Measurements from ENCODE around the gene TMEM184A.

Gene TMEM184A

DNA sequence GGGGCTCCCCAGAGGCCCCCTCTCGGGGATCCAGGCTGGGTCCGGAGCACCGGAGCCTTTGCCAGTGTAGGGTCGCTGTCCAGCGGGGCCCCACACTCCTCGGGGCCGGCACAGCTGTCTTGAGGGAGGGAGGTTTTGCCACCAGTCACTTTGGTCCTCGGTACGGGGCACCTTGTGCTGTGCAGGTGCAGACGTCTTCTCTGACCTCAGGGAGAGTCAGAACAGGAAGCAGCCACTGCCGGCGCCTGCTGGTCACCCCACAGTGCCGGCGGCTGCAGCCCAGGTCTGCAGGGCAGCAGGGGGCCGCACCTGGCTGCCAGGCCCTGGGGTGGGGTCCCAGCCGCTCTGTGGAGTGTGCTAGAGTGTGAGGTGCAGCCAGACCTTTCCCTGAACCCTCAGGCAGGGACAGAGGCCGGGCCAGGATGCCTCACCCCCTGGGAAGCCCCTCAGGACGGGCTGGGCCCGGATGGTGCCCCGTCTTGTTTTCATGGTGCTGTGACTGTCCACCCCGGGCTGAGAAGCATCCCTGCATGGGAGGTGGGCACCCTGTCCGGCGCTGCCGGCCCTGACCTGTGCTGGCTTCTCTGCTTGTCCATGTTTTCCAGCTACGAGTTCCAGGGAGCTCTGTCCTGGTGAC lies 17.3 kb downstream of the TMEM184A start:
- no peak for DNase-seq

DNA sequence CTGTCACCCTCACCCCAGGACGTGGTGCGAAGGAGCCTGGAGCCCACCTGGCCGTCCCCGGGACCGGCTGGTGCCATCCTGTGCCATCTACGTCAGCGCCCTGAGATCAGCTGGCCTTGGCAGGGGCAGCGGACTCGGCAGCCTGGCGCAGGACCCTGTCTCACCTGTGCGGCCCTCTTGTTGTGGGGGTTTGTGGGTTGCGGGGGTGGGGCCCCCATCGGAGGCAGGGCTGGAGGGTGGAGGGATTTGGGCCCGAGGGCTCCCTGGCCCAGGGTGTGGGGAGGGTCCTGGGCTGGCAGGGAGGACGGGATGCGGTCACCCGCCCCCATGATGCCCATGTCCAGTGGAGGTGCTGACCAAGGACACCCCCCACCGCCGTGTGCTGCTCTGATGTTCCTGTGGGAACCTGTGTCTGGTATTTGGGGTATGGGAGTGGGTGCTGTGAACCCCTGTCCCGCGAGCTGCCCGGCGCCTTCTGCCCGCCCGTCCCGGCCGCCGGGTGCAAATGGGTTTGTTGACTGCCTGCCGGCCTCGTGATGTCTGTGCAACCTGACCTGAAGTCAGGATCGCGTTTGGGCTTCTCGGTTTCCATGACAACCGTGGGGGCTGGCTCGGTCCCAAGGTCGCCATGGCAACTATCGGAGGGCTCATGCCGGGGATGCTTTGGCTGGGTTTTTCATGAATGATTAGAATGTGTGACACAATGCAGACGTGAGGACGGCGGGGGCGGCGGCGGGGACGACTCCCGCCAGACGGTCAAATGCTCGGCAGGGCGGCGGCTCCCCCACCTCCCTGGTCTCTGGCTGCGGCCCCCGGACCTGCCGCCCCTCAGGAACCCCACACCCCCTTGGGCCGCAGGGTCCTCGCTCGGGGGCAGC lies 18.2 kb downstream of the TMEM184A start:
- DNase-seq = no peak

DNA sequence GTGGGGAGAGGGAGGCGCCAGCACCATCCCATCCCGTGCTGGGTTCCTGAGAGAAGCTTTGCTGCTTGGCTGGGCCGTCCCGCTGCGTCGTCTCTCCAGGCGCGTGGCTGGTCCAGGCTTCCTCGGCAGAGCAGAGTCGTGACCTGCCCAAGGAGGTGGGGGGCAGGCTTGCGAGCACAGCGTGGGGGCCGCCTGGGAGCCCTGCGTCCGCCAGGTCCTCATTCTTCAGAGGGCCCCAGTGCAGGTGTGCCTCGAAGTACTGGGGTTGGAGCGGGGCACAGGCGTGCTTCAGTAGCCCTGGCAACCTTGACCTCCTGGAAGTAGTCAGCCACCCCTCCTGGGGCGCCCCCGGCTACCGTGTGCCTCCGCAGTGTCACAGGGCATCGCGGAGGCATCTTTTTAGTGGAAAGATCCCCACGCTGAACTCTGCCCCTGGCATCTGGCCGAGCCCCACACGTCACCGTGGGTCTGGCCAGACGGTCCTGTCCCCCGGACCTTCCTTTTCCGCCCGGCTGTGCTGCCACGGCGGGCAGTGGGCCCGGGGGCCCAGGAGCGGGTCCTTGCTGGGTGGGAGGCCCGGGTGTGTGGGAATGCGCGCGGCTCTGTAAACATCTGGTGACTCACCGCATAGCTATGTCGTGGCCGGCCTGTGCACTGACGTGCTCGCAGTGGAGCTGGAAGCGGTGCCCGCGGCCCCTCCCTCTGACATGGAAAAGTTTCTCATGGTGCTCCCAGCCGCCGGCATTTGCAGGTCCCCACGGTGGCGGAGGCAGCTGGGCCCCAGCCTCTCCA lies 19.1 kb downstream of the TMEM184A start:
- DNase-seq = no peak

DNA sequence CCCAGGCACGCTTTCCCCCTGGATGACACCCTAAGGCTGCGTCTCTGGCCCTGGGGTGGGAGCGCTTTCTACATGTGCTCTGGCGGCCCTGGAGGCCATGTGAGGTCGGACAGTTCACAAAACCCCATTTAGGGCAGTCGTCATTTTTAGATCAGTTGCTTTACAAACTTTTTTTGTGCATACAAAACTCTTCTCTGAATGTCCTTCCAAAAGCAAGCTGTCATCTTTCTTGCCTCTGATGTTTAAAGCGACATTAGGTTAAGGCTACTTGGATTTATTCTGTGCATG lies 19.6 kb downstream of the TMEM184A start:
- DNase-seq = no peak

DNA sequence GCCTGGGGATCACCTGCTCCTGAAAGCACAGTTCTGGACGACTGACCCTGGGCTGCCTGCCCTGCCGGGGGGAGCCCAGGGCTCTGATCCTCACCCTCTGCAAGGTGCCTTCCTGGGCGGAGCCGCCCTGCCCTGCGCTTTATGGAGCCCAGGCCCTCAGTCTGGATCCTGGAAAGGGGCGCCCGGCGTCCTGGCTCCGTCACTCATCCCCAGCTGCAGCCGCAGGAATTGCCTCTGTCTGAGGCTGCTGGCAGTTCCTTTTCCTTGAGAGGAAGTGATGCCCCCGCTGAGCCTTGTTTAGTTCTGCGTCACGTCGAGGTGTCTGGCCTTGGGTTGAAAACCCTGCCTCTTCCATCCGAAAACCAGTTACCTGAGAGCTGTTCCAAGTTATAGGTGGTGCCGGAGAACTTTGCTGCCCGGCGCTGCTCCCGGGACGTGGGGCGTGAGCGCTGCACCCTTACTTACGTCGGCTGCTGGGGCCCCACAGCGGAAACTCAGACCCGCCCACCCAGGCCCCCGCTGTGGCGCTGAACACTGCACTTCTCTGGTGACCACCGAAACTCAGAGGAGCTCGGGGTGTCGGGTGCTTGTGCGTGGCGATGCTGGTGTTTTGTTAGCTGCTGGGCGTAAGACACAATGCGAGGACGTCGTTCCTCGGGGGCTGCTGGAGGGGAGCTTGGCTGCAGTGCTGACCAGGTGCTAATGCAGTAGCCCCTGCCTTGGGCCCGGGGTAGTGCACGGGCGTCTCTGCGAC lies 20.1 kb downstream of the TMEM184A start:
- no peak for DNase-seq

DNA sequence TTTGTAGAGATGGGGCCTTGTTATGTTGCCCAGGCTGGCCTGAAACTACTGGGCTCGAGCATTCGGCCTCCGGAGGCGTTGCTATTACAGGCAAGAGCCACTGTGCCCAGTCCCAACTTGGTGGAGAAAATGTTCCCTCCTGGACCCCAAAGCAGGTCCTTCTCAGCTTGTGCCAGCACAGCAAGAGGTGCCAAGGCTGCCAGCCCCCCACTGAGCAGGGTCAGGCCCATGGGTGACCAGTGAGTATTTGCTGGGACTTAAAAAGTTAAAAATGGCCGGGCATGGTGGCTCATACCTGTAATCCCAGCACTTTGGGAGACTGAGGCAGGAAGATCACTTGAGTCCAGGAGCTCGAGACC lies 20.9 kb downstream of the TMEM184A start:
- no peak for DNase-seq

DNA sequence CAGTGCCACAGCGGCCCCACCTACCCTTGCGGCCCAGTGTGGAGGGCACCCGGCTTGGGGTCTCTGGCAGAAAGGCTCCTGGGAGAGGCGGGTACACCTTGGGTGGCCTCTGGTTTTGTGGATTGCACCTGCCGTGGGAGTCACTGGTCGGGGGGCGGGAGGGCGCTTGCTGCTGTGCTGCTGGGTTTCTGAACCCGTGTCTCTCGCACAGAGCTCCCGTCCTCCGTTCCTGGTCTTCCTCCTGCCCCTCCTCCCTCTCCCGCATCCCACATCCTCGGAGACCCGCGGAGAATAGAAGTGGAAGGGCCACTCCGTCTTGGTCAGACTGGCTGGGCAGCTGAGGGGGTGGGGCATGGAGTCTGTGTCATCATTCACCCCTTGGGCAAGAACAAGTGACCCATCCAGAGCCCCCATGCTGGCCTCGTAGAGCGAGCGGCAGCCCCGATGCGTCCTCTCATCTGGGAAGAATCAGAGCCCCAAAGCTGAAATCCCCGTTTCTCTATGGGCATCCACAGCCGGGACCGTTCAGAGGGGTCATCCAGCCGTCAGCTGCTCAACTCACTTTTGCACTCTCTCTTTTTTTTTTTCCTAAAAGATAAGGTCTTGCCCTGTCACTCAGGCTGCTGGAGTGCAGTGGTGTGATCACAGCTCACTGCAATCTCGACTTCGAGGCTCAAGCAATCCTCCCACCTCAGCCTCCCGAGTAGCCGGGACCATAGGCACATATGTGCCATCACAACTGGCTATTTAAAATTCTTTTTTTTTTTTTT lies 21.5 kb downstream of the TMEM184A start:
- no peak for DNase-seq

DNA sequence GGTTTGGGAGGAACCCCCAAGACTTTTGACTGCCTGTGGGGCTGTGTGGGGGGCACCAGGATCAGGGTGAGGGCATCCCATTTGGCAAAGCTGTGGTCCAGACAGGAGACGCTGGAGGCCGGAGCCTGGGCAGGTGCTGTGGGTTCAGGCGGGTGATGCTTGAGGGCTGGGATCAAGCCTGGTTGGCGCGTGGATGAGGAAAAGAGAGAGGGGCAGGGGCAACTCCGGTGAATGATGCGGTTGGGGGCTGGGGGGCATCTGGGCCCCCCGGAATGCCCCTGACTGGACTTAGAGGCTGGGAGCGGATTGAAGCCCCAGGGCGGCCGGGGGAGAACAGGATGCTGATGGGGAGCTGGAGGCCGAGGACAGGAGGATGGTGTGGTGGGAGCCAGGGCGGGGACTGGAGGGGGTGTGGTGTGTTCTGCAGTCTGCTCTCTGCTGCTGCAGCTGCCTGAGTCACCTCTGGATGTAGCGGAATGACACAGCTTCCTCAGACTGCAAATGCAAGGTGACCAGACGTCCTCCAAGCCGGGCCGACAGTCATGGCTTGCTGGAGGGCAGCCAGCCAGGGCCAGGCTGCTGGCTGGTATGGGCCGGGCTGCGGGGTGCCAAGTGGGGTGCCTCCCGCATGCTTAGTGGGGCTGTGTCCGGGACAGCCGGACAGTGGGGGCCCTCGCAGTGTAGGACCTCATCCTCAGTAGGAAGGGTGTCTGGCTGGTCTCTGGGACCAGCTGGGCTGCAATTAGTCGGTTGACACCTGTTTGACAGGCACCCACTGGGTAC lies 22.3 kb downstream of the TMEM184A start:
- DNase-seq = no peak

DNA sequence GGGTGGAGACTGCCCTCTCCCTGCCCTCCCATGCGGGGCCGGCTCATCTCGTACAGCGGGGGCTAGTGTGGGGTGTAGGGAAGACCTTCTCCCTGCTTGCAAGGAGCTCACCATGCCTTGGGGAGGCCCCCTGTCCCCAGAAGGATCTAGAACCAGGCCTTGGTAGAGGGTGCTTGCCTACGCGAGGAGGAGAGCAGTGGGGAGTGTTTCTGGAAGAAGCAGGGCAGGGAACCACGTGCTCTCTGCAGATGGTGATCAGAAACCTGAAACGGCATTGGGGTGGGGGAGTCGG lies 22.8 kb downstream of the TMEM184A start:
- DNase-seq = no peak

DNA sequence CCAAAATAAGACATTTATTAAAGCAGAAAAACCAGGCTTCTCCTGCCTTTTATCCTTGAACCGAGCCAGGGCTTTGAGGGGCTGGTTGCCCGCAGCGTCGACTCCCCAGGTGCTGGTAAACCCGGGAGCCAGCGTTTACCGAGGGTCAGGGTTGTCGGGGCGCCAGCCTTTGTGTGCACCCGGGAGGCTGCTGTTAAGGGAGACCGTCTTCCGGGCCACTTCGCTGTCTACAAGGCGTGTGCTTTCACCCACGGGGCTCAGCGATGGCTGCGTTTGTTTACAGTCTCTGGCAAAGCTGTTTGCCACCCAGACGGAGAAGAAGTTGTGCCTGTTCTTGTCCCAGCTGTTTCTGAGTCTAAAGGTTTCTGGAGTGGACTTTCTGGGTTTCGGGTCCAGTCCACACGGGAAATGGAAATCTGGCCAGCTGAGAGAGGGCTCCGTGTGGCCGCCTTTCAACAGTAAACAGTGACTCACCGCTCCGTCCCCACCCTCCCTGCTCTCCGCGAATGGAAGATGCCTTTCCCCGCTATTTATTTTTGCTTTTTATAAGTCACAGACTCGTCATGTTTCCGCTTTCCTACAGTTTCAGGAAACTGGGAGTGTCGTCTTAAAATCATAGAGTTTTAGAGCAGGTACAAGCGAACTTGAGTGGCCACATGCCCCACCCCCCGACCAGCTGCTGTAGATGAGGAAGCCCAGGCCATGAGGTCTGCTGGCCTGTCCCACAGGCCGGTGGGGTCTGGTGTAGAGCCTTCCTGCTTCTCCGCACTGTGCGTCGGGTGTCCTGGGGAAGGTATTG lies 23.4 kb downstream of the TMEM184A start:
- peak; percentile 45 to 62 for DNase-seq

DNA sequence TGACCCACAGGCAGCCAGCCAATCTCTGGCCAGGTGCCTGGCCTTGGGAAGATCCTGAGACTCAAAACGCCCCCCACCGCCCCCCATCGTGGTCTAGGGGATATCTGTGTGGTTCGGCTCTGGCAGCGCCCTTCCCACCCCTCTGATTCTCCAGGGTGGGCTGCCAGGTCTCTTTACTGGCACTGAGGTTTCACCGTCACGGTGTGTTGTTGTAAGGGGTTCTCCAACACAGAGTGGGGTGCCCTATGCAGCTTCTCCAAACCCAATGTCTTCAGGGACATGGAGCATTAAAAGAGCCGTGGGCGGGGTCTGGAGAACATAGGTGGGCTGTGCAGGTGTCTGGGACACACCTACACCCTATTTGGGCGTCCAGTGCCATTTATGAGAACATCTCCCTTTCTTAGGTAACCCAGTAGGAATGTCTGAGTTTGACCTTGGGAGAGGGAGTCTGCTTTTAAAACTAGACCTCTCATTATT lies 24.0 kb downstream of the TMEM184A start:
- no peak for DNase-seq

DNA sequence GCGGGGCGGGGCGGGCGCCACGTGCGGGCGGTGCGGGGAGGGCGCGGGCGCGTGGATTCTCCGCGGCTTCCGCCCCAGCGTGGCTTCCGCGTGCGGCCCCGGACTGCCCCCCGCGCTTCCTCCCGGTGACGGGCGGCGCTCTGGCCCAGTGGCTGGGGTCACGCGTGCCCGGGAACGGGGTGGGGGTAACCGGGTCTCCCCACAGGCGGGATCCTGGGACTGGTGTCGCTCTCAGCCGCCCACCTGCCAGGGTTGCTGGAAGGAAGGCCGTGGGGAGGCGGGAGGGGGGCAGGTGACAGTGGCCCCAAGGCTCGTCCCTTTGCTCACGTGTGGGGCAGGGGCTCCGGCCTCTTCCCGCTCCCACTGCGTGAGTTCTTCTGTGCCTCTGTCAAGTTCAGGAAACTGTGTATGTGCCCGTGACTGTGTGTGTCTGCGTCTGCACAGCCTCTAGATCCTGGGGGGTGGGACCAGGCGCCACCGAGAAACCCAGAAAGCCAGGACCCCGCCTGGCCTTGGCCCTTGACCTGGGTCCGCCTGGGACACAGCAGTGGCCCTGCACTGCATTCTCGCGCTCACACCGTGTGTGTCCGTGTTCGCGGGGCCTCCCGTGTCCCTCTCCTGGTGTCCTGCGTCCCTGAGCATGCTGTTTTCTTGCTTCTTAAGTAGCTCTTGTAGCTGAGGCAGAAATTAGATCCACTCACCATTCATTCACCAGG lies 24.6 kb downstream of the TMEM184A start:
- no peak for DNase-seq

DNA sequence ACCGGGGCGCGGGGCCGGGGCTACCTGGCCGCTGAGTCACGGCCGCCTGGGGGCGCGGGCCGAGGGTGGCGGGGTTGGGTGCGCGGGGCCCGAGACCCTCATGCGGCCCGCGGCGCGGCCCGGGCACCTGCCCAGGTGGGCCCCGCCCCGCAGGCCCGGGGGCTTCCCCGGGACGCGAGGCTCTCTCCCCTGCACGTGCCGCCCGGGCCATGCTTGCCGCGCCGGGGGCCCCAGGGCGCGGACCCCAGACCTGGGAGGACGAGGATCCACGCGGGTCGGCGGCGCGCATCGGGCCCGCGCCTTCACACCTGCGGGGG lies 25.1 kb downstream of the TMEM184A start:
- no peak for DNase-seq

DNA sequence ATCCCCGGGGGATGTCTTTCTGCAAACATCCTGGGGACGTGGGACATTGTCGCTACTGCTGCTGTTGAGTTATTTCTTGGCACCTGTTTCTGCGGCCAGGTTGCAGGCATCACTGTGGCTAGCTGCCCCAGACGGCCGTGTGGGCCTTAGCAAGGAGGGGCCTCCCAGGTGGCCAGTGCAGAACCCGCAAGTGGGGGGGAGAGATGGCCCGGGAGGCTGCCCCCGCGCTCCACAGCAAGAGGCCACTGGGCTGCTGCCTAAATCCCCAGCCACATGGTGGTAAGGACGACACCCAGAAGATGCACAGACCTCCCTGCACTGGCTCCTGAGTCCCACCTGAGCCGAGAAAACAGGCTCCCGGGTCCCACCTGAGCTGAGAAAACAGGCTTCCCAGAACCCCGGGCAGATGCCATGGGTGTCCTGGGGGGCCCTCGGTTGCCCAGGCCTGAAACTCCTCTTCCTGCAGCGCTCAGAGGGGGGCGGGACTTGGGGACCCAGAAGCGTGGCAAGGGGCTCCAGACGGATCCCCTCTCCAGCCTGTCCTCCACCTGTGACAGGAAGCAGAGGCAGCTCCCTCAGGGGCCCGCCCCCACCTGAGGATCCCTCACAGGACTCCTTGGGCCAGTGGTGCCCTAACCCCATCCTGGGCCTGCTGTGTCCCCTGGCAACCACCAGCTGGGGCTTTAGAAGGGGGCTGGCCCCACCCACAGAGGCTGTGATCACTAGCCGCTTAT lies 26.5 kb downstream of the TMEM184A start:
- no peak for DNase-seq

DNA sequence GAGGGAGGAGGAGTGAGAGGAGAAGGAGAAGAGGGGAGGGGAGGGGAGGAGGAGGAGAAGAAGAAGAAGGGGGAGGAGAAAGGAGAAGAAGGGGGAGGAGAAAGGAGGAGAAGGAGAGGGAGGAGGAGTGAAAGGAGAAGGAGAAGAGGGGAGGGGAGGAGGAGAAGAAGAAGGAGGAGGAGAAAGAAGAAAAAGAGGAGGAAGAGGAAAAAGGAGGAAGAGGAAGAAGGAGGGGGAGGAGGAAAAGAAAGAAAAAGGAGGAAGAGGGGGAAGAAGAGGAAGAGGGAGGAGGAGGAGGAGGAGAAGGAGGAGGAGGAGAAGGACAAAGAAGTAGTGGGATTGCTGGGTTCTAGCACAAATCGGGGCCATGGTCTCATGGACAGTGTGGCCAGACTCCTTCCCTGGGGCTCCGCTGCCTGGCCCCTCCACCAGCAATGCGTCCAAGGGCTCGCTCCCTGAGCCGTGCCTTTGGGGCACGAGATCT lies 29.7 kb downstream of the TMEM184A start:
- no peak for DNase-seq

DNA sequence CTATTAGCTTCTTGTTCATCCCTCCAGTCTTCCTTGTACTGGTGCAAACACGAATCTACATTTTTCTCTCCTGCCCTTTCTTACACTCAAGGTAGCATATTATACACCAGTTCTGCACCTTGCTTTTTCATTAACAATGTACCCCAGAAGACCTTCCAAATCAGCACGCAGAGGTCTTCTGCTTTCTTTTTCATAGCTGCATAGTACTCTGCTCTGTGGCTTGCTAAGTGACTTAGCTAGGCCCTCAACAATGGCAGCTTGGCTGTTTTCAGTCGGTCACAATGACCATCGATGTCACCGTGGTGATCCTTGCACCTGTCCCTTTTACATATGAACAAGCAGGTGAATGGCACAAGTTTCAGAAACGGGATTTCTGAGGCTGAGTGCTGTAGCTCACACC lies 30.6 kb downstream of the TMEM184A start:
- no peak for DNase-seq

DNA sequence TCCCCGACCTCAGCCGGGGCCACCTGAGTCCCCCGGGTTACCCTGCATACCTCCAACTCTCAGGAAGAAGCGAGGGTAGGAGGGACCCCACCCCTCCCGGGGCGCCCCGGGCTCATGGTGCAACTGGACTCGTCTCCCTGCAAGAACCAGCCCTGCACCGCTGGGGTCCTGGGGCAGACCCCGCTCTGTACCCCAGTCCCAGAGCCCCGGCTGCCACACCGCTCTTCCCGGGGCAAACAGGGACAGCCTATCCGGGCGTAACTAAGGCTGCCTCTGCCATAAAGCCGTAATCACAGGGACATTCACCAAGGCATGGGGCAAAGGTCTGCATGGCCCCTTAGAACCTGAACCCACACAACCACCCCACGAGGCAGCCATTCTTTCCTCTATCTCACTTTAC lies 32.2 kb downstream of the TMEM184A start:
- no peak for DNase-seq

DNA sequence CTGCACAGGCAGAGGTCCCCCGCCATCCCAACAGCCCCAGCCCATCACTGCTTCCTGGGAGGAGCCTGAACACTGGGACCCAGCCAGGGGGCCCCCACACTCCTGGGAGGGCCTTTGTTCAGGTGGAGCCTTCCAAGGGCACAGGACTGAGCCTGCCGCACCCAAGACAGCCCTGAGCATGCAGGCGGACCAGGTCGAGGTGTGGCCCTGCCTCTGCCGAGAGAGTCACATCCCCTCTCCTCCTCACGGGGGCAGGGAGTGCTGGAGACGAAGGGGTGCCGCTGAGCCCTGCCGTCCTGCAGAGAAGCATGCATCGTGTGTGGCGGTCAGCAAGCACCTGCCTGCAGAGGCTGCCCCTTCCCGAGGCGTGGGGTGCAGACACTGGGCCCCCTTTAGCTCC lies 32.8 kb downstream of the TMEM184A start:
- no peak for DNase-seq

DNA sequence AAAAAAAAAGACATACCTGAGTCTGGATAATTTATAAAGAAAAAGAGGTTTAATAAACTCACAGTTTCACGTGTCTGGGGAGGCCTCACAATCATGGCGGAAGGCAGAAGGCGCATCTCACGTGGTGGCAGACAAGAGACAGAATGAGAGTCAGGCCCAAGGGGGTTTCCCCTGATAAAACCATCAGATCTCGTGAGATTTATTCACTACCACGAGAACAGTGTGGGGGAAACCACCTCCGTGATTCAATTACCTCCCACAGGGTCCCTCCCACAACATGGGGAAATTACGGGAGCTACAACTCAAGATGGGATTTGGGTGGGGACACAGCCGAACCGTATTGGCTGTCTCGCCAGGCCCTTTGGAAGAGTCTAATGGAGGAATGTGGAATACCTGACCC lies 34.5 kb downstream of the TMEM184A start:
- DNase-seq = no peak
